ENCODE measurements around the gene PWWP2B. TPM values are rescaled to one million over a fixed set of nuclear protein-coding genes. Genes with fewer than 3 reads are reported as not detected.

Gene PWWP2B
- total RNA-seq, 4 donors from 2014 or later: 11.8 to 25.5 (median 14.3) TPM

GRCh38 chr10:132410056-132410778 lies 13.2 kb downstream of the PWWP2B start:
- intact Hi-C loops (cut with DNase I): no loop called here
- DNase-seq (ENCODE audit: extremely low spot score): no peak
- Histone ChIP-seq H3K36me3 (peaks cover 5 to 21% (median 17%) of the 10 kb centered on the region in 4 donors), H3K4me3 (no peak overlapping the region), H3K9me3 (no peaks in the 10 kb centered on the region), H3K4me1 (peaks cover 61 to 87% (median 80%) of the 10 kb centered on the region in 4 donors), H3K27me3 (no peaks in the 10 kb centered on the region), H3K27ac (replicated peaks in 1 of 4) (peak overlapping the region; percentile 76 to 85 (median 81))
- TF ChIP-seq POLR2AphosphoS5 (IDR thresholded peaks at IDR 0.05) (no peak), EP300 (IDR thresholded peaks at IDR 0.05) (no peak), POLR2A (IDR thresholded peaks at IDR 0.05; ENCODE audit: low read depth) (no peak)
- TF ChIP-seq, protein P1, sequence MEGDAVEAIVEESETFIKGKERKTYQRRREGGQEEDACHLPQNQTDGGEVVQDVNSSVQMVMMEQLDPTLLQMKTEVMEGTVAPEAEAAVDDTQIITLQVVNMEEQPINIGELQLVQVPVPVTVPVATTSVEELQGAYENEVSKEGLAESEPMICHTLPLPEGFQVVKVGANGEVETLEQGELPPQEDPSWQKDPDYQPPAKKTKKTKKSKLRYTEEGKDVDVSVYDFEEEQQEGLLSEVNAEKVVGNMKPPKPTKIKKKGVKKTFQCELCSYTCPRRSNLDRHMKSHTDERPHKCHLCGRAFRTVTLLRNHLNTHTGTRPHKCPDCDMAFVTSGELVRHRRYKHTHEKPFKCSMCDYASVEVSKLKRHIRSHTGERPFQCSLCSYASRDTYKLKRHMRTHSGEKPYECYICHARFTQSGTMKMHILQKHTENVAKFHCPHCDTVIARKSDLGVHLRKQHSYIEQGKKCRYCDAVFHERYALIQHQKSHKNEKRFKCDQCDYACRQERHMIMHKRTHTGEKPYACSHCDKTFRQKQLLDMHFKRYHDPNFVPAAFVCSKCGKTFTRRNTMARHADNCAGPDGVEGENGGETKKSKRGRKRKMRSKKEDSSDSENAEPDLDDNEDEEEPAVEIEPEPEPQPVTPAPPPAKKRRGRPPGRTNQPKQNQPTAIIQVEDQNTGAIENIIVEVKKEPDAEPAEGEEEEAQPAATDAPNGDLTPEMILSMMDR (IDR thresholded peaks at IDR 0.05): no peak
- 93% methylated on average over 20 of the region's 28 CpGs for WGBS

DNA sequence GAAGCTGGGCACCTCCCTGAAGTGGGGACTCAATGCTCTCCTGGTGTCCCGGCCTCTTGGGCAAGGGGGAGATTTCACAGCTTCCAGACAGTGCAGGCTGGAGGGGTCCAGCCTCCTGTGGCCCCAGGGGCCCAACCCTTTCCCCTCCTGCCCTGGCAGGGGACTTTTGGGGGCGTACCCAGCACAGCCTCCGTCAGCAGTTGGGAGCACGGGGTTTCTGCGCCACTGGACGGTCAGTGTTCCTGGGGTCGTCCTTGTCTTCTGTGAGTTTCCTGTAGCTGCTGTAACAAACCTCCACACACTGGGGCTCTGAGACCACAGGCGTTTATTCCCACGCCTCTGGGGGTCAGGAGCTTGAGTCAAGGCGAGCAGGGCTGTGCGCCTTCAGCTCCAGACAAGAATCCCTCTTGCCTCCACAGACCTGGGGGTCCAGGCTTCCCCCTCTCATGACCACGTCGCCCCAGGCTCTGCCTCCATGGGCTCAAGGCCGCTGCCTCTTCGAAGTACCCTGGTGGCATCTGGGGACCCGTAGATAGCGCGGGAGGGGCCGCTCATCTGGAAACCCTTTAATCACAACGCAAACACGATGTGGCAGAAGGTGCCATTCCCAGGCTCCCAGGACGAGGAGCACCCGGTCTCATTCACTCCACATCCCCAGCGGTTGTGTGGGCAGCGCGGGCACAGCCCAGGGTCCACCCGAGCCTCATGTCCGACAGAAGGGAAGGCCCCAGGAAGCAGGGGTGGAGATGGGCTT lies 14.0 kb downstream of the PWWP2B start:
- peak overlapping the region in 3 of 4 donors; percentile 8 to 24 (median 19) for H3K4me3 ChIP-seq
- H3K36me3 ChIP-seq: peaks cover 0 to 14% (median 10%) of the 10 kb centered on the region in 4 donors
- TF ChIP-seq POLR2AphosphoS5 (IDR thresholded peaks at IDR 0.05): no peak
- no peak for TF ChIP-seq POLR2A (IDR thresholded peaks at IDR 0.05; ENCODE audit: low read depth)
- TF ChIP-seq, protein P1 (IDR thresholded peaks at IDR 0.05): no peak
- TF ChIP-seq EP300 (IDR thresholded peaks at IDR 0.05): no peak
- no peaks in the 10 kb centered on the region for H3K27me3 ChIP-seq
- DNase-seq (ENCODE audit: extremely low spot score): no peak
- 81% methylated on average over 18 of the region's 28 CpGs for WGBS
- peak overlapping the region; percentile 76 to 85 (median 81) for H3K27ac ChIP-seq (replicated peaks in 1 of 4)
- peaks cover 61 to 93% (median 84%) of the 10 kb centered on the region in 4 donors for H3K4me1 ChIP-seq
- no peaks in the 10 kb centered on the region for H3K9me3 ChIP-seq
- intact Hi-C loops (cut with DNase I): no loop called here

GRCh38 chr10:132411561-132412253 lies 14.7 kb downstream of the PWWP2B start:
- no peak for DNase-seq (ENCODE audit: extremely low spot score)
- Histone ChIP-seq H3K9me3 (no peaks in the 10 kb centered on the region), H3K27ac (replicated peaks in 1 of 4) (peak overlapping the region; percentile 76 to 85 (median 81)), H3K27me3 (no peaks in the 10 kb centered on the region), H3K36me3 (peaks cover 0 to 7% (median 2%) of the 10 kb centered on the region in 4 donors), H3K4me1 (peaks cover 61 to 94% (median 91%) of the 10 kb centered on the region in 4 donors), H3K4me3 (peak overlapping the region; percentile 8 to 24 (median 18))
- WGBS: 18% methylated on average over 21 of the region's 23 CpGs
- TF ChIP-seq, protein P1 (IDR thresholded peaks at IDR 0.05): peak in 1 of 3 experiments; percentile 8
- TF ChIP-seq POLR2A (IDR thresholded peaks at IDR 0.05; ENCODE audit: low read depth) (no peak), POLR2AphosphoS5 (IDR thresholded peaks at IDR 0.05) (peak in 1 of 2 donors; percentile 23)
- intact Hi-C loops (cut with DNase I): no loop called here

- Histone ChIP-seq H3K36me3 (peaks cover 0 to 7% (median 2%) of the 10 kb centered on the region in 4 donors), H3K27ac (replicated peaks in 1 of 4) (peak overlapping the region; percentile 76 to 85 (median 81)), H3K4me1 (peaks cover 53 to 94% (median 90%) of the 10 kb centered on the region in 4 donors), H3K9me3 (no peaks in the 10 kb centered on the region), H3K4me3 (no peak overlapping the region), H3K27me3 (no peaks in the 10 kb centered on the region)
- TF ChIP-seq EP300 (IDR thresholded peaks at IDR 0.05) (no peak), POLR2A (IDR thresholded peaks at IDR 0.05; ENCODE audit: low read depth) (no peak), POLR2AphosphoS5 (IDR thresholded peaks at IDR 0.05) (no peak)
- TF ChIP-seq, protein P1 (IDR thresholded peaks at IDR 0.05): no peak
- no peak for DNase-seq (ENCODE audit: extremely low spot score)
- intact Hi-C loops (cut with DNase I): no loop called here
- 85% methylated on average over 21 of the region's 29 CpGs for WGBS
These were observed 15.6 kb downstream of the PWWP2B start for GRCh38 chr10:132412316-132413192.

Data from esophagus muscularis mucosa (tissue), 4 donors.